GM12878 (cell line): ENCODE measurements around the gene LRRC51. TPM values are rescaled to one million over a fixed set of nuclear protein-coding genes. Genes with fewer than 3 reads are reported as not detected.

Source experiments
- ATAC-seq: fragments of 200-7000 bp; cut with Tn5 transposase; 3 replicates; pipeline ENCODE4 v1.9.1; 2020; ENCODE audit warnings: mild to moderate bottlenecking, moderate library complexity
- BruUV-seq: library from RNA; stranded (reverse); fragments of 400-500 nt; replicated peaks from 2 replicates; lab custom pipeline; 2021; lab: Mats Ljungman, UMichigan
- CTCF ChIA-PET: fragments of 300-600 bp; sonication (Branson Sonifier 250); formaldehyde crosslinking; extraction: SDS; loops from one replicate; lab custom pipeline; 2021; ENCODE audit warnings: inconsistent platforms; lab: Yijun Ruan, JAX
- POLR2A ChIA-PET: fragments of 350-600 bp; formaldehyde crosslinking; extraction: SDS; loops from one replicate; lab custom pipeline; 2021; ENCODE audit warnings: inconsistent platforms; lab: Charles Lee
- RAD21 ChIA-PET: fragments of 300-600 bp; sonication (Branson Sonifier 250); formaldehyde crosslinking; loops from one replicate; lab custom pipeline; 2023; ENCODE audit warnings: antibody characterized with exemption; ENCODE audit not compliant: unreplicated experiment; lab: Charles Lee
- SMC1A ChIA-PET: fragments of 300-600 bp; sonication (Branson Sonifier 250); formaldehyde crosslinking; loops from one replicate; lab custom pipeline; 2023; ENCODE audit not compliant: unreplicated experiment, uncharacterized antibody; lab: Charles Lee
- DNase-seq: peaks from one replicate; pipeline ENCODE4 v3.0.0-alpha.2; 2011; ENCODE audit warnings: low read depth, low spot score
- FAIRE-seq: peaks from 3 replicates; lab custom pipeline; 2011; peaks lifted over from hg19 to GRCh38; lab: Jason Lieb, UNC
- H2AFZ ChIP-seq: 2 replicates; pipeline ENCODE4 v1.6.0; 2011; ENCODE audit warnings: low read depth, low read length, control low read depth; ENCODE audit not compliant: control insufficient read depth
- H3K27ac ChIP-seq: 2 replicates; pipeline ENCODE4 v1.5.1; 2011; ENCODE audit warnings: control low read depth; ENCODE audit not compliant: control insufficient read depth, insufficient read depth
- H3K27me3 ChIP-seq, 2 experiments: replicated peaks in 1 of 2; 2 replicates each; pipeline versions ENCODE4 v1.6.0 to v1.6.1; 2011; ENCODE audit warnings: low read length in 1 of 2; ENCODE audit not compliant: control insufficient read depth in 2 of 2, insufficient read depth in 2 of 2
- H3K36me3 ChIP-seq, 2 experiments: 2 replicates each; pipeline ENCODE4 v1.5.1; 2011; ENCODE audit warnings: low read length in 1 of 2; ENCODE audit not compliant: control insufficient read depth in 2 of 2, insufficient read depth in 2 of 2
- H3K4me1 ChIP-seq: 2 replicates; pipeline ENCODE4 v1.6.1; 2011; ENCODE audit warnings: mild to moderate bottlenecking, low read length, moderate library complexity, mixed read lengths; ENCODE audit not compliant: control insufficient read depth, insufficient read depth
- H3K4me2 ChIP-seq: 2 replicates; pipeline ENCODE4 v1.6.0; 2011; ENCODE audit warnings: control low read depth; ENCODE audit not compliant: control insufficient read depth, insufficient read depth
- H3K4me3 ChIP-seq: fragments of 200-600 bp; sonication (generic); 2 replicates; pipeline ENCODE4 v1.5.1; 2016
- H3K79me2 ChIP-seq: 2 replicates; pipeline ENCODE4 v1.6.0; 2011; ENCODE audit warnings: low read length; ENCODE audit not compliant: control insufficient read depth, insufficient read depth
- H3K9ac ChIP-seq: 2 replicates; pipeline ENCODE4 v1.8.0; 2011; ENCODE audit warnings: low read length, control low read depth, mixed read lengths; ENCODE audit not compliant: control insufficient read depth, insufficient read depth
- H3K9me3 ChIP-seq: replicated peaks from 3 replicates; pipeline ENCODE4 v1.5.1; 2011; ENCODE audit warnings: mild to moderate bottlenecking, low read length; ENCODE audit not compliant: control insufficient read depth, insufficient read depth
- H4K20me1 ChIP-seq: 2 replicates; pipeline ENCODE4 v1.6.0; 2011; ENCODE audit not compliant: control insufficient read depth, insufficient read depth
- CBX5 ChIP-seq: sonication (generic); IDR thresholded peaks from 2 replicates; pipeline ENCODE4 v1.6.1; 2016; ENCODE audit warnings: low read depth, moderate library complexity, mild to moderate bottlenecking, inconsistent platforms
- CHD2 ChIP-seq: IDR thresholded peaks from 2 replicates; pipeline ENCODE4 v1.6.1; 2011; ENCODE audit warnings: low read depth, low read length, improper control_type of control experiment, borderline replicate concordance
- DPF2 ChIP-seq: fragments of 450-650 bp; IDR thresholded peaks from 2 replicates; pipeline ENCODE4 v1.6.1; 2017; ENCODE audit warnings: mild to moderate bottlenecking
- EGR1 ChIP-seq, 2 experiments: IDR thresholded peaks; 1 replicate in 1 of 2; 2 replicates in 1 of 2; pipeline ENCODE4 v1.6.1; 2011 to 2012; ENCODE audit warnings: low read depth in 2 of 2, low read length in 2 of 2, borderline replicate concordance in 1 of 2, mild to moderate bottlenecking in 1 of 2, moderate library complexity in 1 of 2
- ESRRA ChIP-seq: IDR thresholded peaks from 2 replicates; pipeline ENCODE4 v1.6.1; 2012; ENCODE audit warnings: mild to moderate bottlenecking, low read length, improper control_type of control experiment
- EZH2 ChIP-seq: IDR thresholded peaks from 2 replicates; pipeline ENCODE4 v1.6.1; 2012; ENCODE audit warnings: low read depth, mild to moderate bottlenecking, control low read depth, inconsistent platforms, low read length, borderline replicate concordance; ENCODE audit not compliant: control insufficient read depth
- FOXM1 ChIP-seq: IDR thresholded peaks from 2 replicates; pipeline ENCODE4 v1.6.1; 2012; ENCODE audit warnings: low read depth, mild to moderate bottlenecking, inconsistent platforms, low read length, moderate library complexity
- MEF2A ChIP-seq: IDR thresholded peaks from 2 replicates; pipeline ENCODE4 v1.6.1; 2011; ENCODE audit warnings: low read depth, mild to moderate bottlenecking, low read length, moderate library complexity; ENCODE audit not compliant: insufficient read depth
- MYC ChIP-seq: IDR thresholded peaks from 2 replicates; pipeline ENCODE4 v1.6.1; 2011; ENCODE audit warnings: mild to moderate bottlenecking, low read length, moderate library complexity, inconsistent platforms; ENCODE audit not compliant: insufficient read depth, insufficient replicate concordance, insufficient read length, severe bottlenecking
- NR2C1 ChIP-seq: fragments of 450-650 bp; IDR thresholded peaks from 2 replicates; pipeline ENCODE4 v1.6.1; 2017; ENCODE audit warnings: antibody characterized with exemption, mild to moderate bottlenecking, moderate library complexity
- RAD51 ChIP-seq: fragments of 450-650 bp; IDR thresholded peaks from 2 replicates; pipeline ENCODE4 v1.6.1; 2016; ENCODE audit warnings: moderate library complexity, mild to moderate bottlenecking, inconsistent platforms
- RBBP5 ChIP-seq: fragments of 200-600 bp; sonication (generic); conservative IDR thresholded peaks from 2 replicates; pipeline ENCODE4 v1.6.1; 2016
- SIX5 ChIP-seq: IDR thresholded peaks from 2 replicates; pipeline ENCODE4 v1.6.1; 2011; ENCODE audit warnings: mild to moderate bottlenecking, low read depth, low read length, moderate library complexity; ENCODE audit not compliant: severe bottlenecking
- SMC3 ChIP-seq: IDR thresholded peaks from 2 replicates; pipeline ENCODE4 v1.6.1; 2011; ENCODE audit warnings: low read length, improper control_type of control experiment, borderline replicate concordance
- TBL1XR1 ChIP-seq: IDR thresholded peaks from 2 replicates; pipeline ENCODE4 v1.6.1; 2012; ENCODE audit warnings: low read depth, low read length, improper control_type of control experiment
- WRNIP1 ChIP-seq: IDR thresholded peaks from 2 replicates; pipeline ENCODE4 v1.6.1; 2011; ENCODE audit warnings: low read depth, low read length, improper control_type of control experiment, borderline replicate concordance
- WGBS: methylation state at CpG from one replicate; pipeline ENCODE4 v1.1.6; 2016; ENCODE audit warnings: low lambda C conversion rate; ENCODE audit not compliant: insufficient replicate concordance, insufficient coverage; ENCODE audit errors: missing lambda C conversion rate; 5-methylcytosine and 5-hydroxymethylcytosine counted together
- in situ Hi-C: fragments of 300-500 bp; cut with MboI; formaldehyde crosslinking; loops from 9 replicates; pipeline ENCODE4 v1.14.3; 2018; ENCODE audit warnings: mixed read lengths
- intact Hi-C: fragments of 100-400 bp; cut with micrococcal nuclease; formaldehyde crosslinking; loops from one replicate; pipeline ENCODE4 v1.14.2; 2022; ENCODE audit not compliant: unreplicated experiment
- polyA plus RNA-seq, 11 experiments: library from polyadenylated mRNA; depleted of rRNA in 4 of 11; unstranded in 6 of 11; stranded (reverse) in 5 of 11; fragments of >200 nt; fragmentation: Nextera tagmentation in 4 of 11; fragmentation: Illumina TruSeq in 1 of 11; extraction: Ambion mirVana in 4 of 11; extraction: Trizol in 1 of 11; gene quantifications; 1 replicate in 1 of 11; 2 replicates in 10 of 11; pipeline versions ENCODE4 v1.2.1 to v1.2.3, GENCODE V29; 2011 to 2016; ENCODE audit warnings: inconsistent platforms in 2 of 11, missing spikeins in 2 of 11, low read depth in 1 of 11
- total RNA-seq, 4 experiments: library from RNA; depleted of rRNA in 3 of 4; stranded (reverse); fragments of >200 nt in 3 of 4; fragmentation: Illumina TruSeq in 1 of 4; extraction: Trizol in 1 of 4; gene quantifications; 2 replicates each; pipeline versions ENCODE4 v1.2.1 to v1.2.3, GENCODE V29; 2013 to 2021
- TF ChIP-seq, protein P1 (sequence below): IDR thresholded peaks from 2 replicates; pipeline ENCODE4 v1.6.1; 2011; ENCODE audit warnings: low read depth, mild to moderate bottlenecking, low read length, moderate library complexity, borderline replicate concordance; ENCODE audit errors: extremely low read depth
- TF ChIP-seq, protein P2 (sequence below): IDR thresholded peaks from 2 replicates; pipeline ENCODE4 v1.6.1; 2012; ENCODE audit warnings: mild to moderate bottlenecking, low read depth, low read length
- TF ChIP-seq, protein P3 (sequence below): fragments of 450-650 bp; IDR thresholded peaks from 2 replicates; pipeline ENCODE4 v1.6.1; 2016; ENCODE audit warnings: mild to moderate bottlenecking

The LRRC51 gene
- total and polyA plus RNA-seq, 10 of the 15 experiments (the other 5 are each of a cell fraction or from before 2014, with no cell fraction given) = 2.6 to 8.6 (median 5.4) TPM

DNA sequence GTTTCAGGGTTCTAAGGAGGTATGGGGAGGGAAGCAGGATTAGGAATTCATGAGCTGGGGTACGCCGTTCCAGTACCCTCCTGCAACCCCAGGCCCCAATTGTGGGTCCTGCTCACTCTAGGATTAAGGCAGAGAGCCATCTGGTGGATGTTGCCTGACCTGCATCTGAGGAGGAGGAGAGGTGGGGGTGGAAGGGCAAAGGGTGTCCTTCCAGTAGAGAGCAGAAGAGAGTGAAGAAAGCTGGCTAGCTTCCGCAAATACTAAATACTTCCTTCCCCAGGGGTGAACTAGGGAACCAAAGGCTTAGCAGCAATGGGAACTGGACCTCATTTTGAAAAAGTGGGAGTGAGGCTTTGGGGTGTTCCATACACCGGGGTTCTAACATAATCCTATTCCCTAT is 10.6 kb downstream of the LRRC51 start:
- POLR2A ChIA-PET = interaction anchor here (0.9 to 2.2 kb wide), 5 partner anchors 16 to 65 kb away, joined by 3 to 14 read pairs (median 3); no protein-coding TSS in a partner anchor
- intact Hi-C loops (loop anchor here (1.0 kb wide), 2 partner anchors 66 to 114 kb away; no protein-coding TSS in a partner anchor), in situ Hi-C loops (no loop called here)
- Histone ChIP-seq H3K4me1 (no peaks in the 10 kb centered on the region), H3K4me3 (no peak overlapping the region), H3K36me3 (peaks cover 3 to 9% of the 10 kb centered on the region in 2 experiments; a peak in 3 of 4 replicates), H3K27me3 (no peaks in the 10 kb centered on the region), H3K27ac (no peak overlapping the region), H3K9ac (no peak overlapping the region), H3K9me3 (no peaks in the 10 kb centered on the region), H3K4me2 (no peak overlapping the region), H3K79me2 (no peaks in the 10 kb centered on the region), H4K20me1 (no peaks in the 10 kb centered on the region), H2AFZ (no peak overlapping the region)
- RAD21 ChIA-PET = interaction anchor here (0.6 to 6.6 kb wide), 18 partner anchors 9 to 340 kb away, joined by 3 to 112 read pairs (median 6); partner anchors contain the start of genes ANAPC15, LRRC51, RNF121 and XNDC1N
- BruUV-seq = no TSS peak
- 74% methylated on average over 4 of the region's 4 CpGs for WGBS
- FAIRE-seq (peak; percentile 80), DNase-seq (no peak), ATAC-seq (peak; percentile 99)
- SMC1A ChIA-PET = interaction anchor here (0.6 to 14.0 kb wide), 34 partner anchors 9 to 435 kb away, joined by 3 to 245 read pairs (median 5); partner anchors contain the start of genes ANAPC15, LAMTOR1, LRRC51 and XNDC1N
- CTCF ChIA-PET = interaction anchor here (0.6 to 14.0 kb wide), 53 partner anchors 8 to 414 kb away, joined by 3 to 416 read pairs (median 4); partner anchors contain the start of genes ANAPC15, IL18BP and LAMTOR1
- TF ChIP-seq TBL1XR1 (no peak), NR2C1 (peak; percentile 67), ESRRA (peak; percentile 42; the same call in 1 of the 2 replicates), EZH2 (no peak), DPF2 (no peak), MYC (no peak), SIX5 (no peak), RBBP5 (no peak), SMC3 (peak; percentile 96), MEF2A (no peak), CHD2 (0 out of 2 replicates have a peak, but pooled peaks have one; percentile 35), CBX5 (no peak), RAD51 (no peak), EGR1 (IDR thresholded peaks at IDR 0.05; ENCODE audit: borderline replicate concordance in 1 of 2, low read depth in 2 of 2, low read length in 2 of 2) (peak in 1 of 2 experiments; percentile 68; a peak in 2 of 3 replicates), WRNIP1 (0 out of 2 replicates have a peak, but pooled peaks have one; percentile 34), FOXM1 (0 out of 2 replicates have a peak, but pooled peaks have one; percentile 38)
- TF ChIP-seq, protein P1, sequence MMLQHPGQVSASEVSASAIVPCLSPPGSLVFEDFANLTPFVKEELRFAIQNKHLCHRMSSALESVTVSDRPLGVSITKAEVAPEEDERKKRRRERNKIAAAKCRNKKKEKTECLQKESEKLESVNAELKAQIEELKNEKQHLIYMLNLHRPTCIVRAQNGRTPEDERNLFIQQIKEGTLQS = peak; percentile 1; the same call in 1 of the 2 replicates
- TF ChIP-seq, protein P2, sequence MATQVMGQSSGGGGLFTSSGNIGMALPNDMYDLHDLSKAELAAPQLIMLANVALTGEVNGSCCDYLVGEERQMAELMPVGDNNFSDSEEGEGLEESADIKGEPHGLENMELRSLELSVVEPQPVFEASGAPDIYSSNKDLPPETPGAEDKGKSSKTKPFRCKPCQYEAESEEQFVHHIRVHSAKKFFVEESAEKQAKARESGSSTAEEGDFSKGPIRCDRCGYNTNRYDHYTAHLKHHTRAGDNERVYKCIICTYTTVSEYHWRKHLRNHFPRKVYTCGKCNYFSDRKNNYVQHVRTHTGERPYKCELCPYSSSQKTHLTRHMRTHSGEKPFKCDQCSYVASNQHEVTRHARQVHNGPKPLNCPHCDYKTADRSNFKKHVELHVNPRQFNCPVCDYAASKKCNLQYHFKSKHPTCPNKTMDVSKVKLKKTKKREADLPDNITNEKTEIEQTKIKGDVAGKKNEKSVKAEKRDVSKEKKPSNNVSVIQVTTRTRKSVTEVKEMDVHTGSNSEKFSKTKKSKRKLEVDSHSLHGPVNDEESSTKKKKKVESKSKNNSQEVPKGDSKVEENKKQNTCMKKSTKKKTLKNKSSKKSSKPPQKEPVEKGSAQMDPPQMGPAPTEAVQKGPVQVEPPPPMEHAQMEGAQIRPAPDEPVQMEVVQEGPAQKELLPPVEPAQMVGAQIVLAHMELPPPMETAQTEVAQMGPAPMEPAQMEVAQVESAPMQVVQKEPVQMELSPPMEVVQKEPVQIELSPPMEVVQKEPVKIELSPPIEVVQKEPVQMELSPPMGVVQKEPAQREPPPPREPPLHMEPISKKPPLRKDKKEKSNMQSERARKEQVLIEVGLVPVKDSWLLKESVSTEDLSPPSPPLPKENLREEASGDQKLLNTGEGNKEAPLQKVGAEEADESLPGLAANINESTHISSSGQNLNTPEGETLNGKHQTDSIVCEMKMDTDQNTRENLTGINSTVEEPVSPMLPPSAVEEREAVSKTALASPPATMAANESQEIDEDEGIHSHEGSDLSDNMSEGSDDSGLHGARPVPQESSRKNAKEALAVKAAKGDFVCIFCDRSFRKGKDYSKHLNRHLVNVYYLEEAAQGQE = no peak
- TF ChIP-seq, protein P3, sequence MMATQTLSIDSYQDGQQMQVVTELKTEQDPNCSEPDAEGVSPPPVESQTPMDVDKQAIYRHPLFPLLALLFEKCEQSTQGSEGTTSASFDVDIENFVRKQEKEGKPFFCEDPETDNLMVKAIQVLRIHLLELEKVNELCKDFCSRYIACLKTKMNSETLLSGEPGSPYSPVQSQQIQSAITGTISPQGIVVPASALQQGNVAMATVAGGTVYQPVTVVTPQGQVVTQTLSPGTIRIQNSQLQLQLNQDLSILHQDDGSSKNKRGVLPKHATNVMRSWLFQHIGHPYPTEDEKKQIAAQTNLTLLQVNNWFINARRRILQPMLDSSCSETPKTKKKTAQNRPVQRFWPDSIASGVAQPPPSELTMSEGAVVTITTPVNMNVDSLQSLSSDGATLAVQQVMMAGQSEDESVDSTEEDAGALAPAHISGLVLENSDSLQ = no peak
